Measurements from ENCODE around the gene OR5B17. TPM values are rescaled to one million over a fixed set of nuclear protein-coding genes. Genes with fewer than 3 reads are reported as not detected.

OR5B17 gene
- not detected for total RNA-seq

GRCh38 chr11:58358969-58359368 lies at the start of gene OR5B17:
Gene OR5B17, minus strand, starts transcription at chr11:58359069. Its CDS starts 0 bp downstream, at chr11:58359069.

GRCh38 chr11:58406774-58407173 lies 47.9 kb upstream of the OR5B17 start, which contains the start of gene OR5B3:
Gene OR5B3, minus strand, starts transcription at chr11:58406874. Its CDS starts 3,465 bp downstream, at chr11:58403409.

Other genes starting within 250 kb of the OR5B17 start
- gene OR9I1, start 233.5 kb downstream of the OR5B17 start, total RNA-seq, result not detected
- not detected for gene OR9Q2, start 170.0 kb downstream of the OR5B17 start, total RNA-seq
- gene OR1S2, start 154.9 kb downstream of the OR5B17 start, total RNA-seq, result not detected
- not detected for gene OR1S1, start 146.3 kb downstream of the OR5B17 start, total RNA-seq
- gene OR10Q1, start 130.2 kb downstream of the OR5B17 start, total RNA-seq, result not detected
- not detected for gene OR10W1, start 90.8 kb downstream of the OR5B17 start, total RNA-seq
- not detected for gene OR5B3, start 47.8 kb upstream of the OR5B17 start, total RNA-seq
- not detected for gene OR5B2, start 69.1 kb upstream of the OR5B17 start, total RNA-seq
- gene OR5B12, start 83.2 kb upstream of the OR5B17 start, total RNA-seq, result not detected
- gene OR5B21, start 149.0 kb upstream of the OR5B17 start, total RNA-seq, result 0.23 TPM
- gene LPXN, start 216.8 kb upstream of the OR5B17 start, total RNA-seq, result 8.5 TPM
- gene ZFP91, start 220.0 kb upstream of the OR5B17 start, total RNA-seq, result 38.0 TPM